PC-9 (cell line): ENCODE results near the gene FNIP1.

Experiments
- CTCF ChIP-seq: fragments of 200-600 bp; sonication (generic); conservative IDR thresholded peaks from 2 replicates; pipeline ENCODE4 v1.6.1; 2017; ENCODE audit warnings: mixed run types, antibody characterized with exemption, mild to moderate bottlenecking, moderate library complexity
- EZH2 ChIP-seq: fragments of 200-600 bp; sonication (generic); IDR thresholded peaks from 2 replicates; pipeline ENCODE4 v1.8.0; 2017; ENCODE audit warnings: antibody characterized with exemption, low read depth

GRCh38 chr5:131740477-131740876 is 56.3 kb downstream of the FNIP1 start:
- TF ChIP-seq CTCF = no peak
- no peak for TF ChIP-seq EZH2
